GM12874 (cell line): Measurements from ENCODE around the gene SAMD13.

Source experiments
- TF ChIP-seq, protein P1 (sequence below): IDR thresholded peaks from 2 replicates; pipeline ENCODE4 v1.5.1; 2011; ENCODE audit warnings: low read depth, mild to moderate bottlenecking, control low read depth, low read length, moderate library complexity; ENCODE audit not compliant: insufficient read depth

Gene SAMD13

DNA sequence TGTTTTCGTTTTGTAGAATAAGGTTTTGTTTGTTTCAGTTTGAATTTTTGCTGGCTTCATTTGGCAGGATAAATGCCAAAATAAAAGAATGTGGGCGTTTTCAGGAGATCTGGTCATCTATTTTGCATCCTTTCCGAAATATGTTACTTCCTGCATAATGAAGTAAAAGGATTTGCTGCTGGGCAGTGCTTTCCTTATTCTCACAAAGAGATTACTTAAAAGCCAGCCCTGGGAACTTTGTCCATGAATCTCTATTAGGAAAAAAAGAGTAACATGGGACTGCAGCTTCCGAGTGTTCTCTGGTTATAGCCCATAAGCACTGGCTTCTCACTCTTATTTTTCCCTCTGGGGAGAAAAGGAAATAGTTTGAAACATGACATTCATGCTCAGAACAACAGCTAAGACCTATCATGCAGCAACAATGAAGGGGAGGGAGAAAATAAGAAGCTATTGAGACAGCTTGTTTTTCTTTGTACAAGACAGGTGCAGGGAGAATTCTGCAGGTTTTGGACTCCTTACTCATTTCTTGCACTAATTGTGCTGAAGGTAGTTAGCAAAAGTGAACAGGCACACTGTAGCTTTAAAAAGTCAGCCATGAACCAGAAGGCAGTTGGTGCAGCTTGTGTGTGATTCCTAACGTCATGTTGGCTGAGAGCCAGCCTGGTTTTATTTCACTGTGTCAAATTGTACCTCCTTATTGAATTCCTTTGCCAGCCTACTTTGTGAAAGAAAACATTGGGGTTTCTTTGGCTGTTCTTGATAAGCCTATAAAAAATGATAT, at the start of gene SAMD13:
SAMD13 (plus strand) TSS at position 705 of the 781 bp plus-strand sequence. CDS start 1,527 bp downstream, outside the sequence.
- TF ChIP-seq, protein P1, sequence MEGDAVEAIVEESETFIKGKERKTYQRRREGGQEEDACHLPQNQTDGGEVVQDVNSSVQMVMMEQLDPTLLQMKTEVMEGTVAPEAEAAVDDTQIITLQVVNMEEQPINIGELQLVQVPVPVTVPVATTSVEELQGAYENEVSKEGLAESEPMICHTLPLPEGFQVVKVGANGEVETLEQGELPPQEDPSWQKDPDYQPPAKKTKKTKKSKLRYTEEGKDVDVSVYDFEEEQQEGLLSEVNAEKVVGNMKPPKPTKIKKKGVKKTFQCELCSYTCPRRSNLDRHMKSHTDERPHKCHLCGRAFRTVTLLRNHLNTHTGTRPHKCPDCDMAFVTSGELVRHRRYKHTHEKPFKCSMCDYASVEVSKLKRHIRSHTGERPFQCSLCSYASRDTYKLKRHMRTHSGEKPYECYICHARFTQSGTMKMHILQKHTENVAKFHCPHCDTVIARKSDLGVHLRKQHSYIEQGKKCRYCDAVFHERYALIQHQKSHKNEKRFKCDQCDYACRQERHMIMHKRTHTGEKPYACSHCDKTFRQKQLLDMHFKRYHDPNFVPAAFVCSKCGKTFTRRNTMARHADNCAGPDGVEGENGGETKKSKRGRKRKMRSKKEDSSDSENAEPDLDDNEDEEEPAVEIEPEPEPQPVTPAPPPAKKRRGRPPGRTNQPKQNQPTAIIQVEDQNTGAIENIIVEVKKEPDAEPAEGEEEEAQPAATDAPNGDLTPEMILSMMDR, result no peak

DNA sequence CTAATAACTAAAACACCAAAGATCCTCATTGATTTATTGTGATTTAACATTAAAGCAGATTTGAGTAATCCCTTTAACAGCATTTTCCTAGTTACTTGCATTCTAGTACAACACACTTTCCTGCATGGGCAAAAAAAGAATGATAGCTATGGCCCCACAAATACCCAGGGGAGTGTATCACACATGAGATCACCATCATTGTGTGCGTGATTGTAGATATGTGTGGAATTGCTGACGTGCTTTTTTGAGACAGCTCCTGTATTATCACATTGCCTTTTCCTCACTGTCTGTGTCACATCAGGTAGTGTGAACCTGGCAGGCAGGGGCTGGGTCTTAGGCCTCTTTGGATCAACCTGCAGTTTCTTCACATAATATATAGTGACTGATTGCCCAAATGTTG, 48.5 kb upstream of the SAMD13 start:
- TF ChIP-seq, protein P1, result no peak

DNA sequence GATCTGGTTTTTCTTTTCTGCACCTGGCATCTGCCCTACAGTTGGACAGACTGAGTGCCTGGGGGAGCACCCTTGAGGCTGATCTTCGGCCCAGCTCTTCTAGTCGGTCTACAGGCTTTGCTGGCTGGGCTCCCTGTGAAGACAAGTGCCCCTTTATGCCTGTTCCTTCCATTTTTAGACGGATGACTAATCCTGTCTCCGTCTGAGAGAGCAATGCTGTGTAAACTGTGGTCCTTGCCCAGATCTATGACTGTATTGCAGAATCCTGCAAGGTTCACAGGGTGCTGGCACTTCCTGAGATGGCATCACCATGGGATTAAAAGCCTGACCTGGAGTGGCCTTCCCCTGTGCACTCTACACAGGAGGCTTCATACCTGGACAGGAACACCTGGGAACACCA, 47.6 kb upstream of the SAMD13 start:
- TF ChIP-seq, protein P1, result no peak

GRCh38 chr1:84254703-84255238, 46.7 kb upstream of the SAMD13 start:
- TF ChIP-seq, protein P1, result no peak

- TF ChIP-seq, protein P1, result no peak
Measured at GRCh38 chr1:84255582-84255981, 45.9 kb upstream of the SAMD13 start.

- TF ChIP-seq, protein P1, result no peak
Measured at GRCh38 chr1:84257617-84258016, 43.9 kb upstream of the SAMD13 start.

GRCh38 chr1:84259376-84259775, 42.1 kb upstream of the SAMD13 start:
- TF ChIP-seq, protein P1, result no peak
